Activated naive CD8-positive, alpha-beta T cell treated with anti-CD3 and anti-CD28 coated beads, Interleukin-2, amount 50 U/mL, for 16 hours (primary cell): ENCODE data around the gene OR52E1.

Experiments
- DNase-seq: peaks from one replicate; pipeline ENCODE4 v3.0.0-alpha.2; 2020; ENCODE audit warnings: low read depth, low spot score

Gene OR52E1

GRCh38 chr11:5115339-5115738 is 46.0 kb downstream of the OR52E1 start:
- no peak for DNase-seq

DNA sequence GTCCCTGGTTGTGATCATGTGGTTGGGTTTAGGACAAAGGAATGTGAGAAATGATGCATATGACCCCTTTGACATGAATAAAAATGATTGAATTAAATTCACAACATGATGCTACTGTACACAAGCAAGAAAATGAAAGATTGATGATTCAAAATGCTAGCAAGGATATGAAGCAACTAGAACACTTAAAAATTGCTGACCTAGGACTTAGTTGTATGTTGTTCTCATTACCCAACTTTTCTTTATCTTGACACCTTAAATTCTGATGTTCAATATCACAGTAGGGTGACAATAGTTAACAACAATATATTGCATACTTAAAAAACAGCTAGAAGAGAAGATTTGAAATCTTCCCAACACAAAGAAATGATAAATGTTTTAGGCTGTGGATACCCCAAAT is 48.2 kb downstream of the OR52E1 start:
- no peak for DNase-seq

- DNase-seq: no peak
Observed at GRCh38 chr11:5118893-5119292, 49.5 kb downstream of the OR52E1 start.
